ENCODE results near the gene MEDAG. TPM values are rescaled to one million over a fixed set of nuclear protein-coding genes. Genes with fewer than 3 reads are reported as not detected.

The MEDAG gene
- total RNA-seq, 3 donors from 2014 or later, result 0.46 to 11.0 (median 8.9) TPM

DNA sequence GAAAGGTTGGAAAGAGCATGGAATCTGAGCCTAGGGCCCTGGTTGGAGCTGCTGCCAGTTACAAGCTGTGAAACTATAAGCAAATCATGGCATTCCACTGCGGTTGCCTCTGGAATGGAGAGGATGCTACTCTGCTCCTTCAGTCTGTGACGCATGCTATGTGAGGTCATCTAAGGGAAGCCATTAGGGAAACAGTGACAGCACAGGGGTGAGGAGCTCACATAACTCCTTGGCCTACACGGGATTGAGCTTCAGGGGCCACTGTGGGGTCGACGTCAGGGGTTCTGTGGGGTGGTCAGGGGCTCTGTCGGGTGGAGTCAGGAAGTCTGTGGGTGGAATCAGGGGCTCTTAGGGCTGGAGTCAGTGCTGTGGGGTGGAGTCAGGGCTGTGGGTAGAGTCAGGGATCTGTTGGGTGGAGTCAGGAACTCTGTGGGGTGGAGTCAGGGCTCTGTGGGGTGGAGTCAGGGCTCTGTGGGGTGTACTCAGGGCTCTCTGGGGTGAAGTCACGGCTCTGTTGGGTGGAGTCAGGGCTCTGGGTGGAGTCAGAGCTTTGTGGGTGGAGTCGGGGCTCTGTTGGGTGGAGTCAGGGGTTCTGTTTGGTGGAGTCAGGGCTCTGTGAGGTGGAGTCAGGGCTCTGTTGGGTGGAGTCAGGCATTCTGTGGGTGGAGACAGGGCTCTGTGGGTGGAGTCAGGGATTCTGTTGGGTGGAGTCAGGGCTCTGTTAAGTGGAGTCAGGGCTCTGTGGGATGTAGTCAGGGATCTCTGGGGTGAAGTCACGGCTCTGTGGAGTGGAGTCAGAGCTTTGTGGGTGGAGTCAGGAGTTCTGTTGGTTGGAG lies 35.8 kb upstream of the MEDAG start:
- intact Hi-C loops (cut with DNase I, micrococcal nuclease), result no loop called here
- Histone ChIP-seq H3K4me1 (ENCODE audit: low read depth) (peaks cover under 1% of the 10 kb centered on the region), H3K9me3 (no peaks in the 10 kb centered on the region), H3K36me3 (ENCODE audit: low read depth) (no peaks in the 10 kb centered on the region), H3K4me3 (no peak overlapping the region)
- TF ChIP-seq, protein P1, sequence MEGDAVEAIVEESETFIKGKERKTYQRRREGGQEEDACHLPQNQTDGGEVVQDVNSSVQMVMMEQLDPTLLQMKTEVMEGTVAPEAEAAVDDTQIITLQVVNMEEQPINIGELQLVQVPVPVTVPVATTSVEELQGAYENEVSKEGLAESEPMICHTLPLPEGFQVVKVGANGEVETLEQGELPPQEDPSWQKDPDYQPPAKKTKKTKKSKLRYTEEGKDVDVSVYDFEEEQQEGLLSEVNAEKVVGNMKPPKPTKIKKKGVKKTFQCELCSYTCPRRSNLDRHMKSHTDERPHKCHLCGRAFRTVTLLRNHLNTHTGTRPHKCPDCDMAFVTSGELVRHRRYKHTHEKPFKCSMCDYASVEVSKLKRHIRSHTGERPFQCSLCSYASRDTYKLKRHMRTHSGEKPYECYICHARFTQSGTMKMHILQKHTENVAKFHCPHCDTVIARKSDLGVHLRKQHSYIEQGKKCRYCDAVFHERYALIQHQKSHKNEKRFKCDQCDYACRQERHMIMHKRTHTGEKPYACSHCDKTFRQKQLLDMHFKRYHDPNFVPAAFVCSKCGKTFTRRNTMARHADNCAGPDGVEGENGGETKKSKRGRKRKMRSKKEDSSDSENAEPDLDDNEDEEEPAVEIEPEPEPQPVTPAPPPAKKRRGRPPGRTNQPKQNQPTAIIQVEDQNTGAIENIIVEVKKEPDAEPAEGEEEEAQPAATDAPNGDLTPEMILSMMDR (IDR thresholded peaks at IDR 0.05), result no peak
- DNase-seq, result peak; percentile 57 to 75 (median 75)
- ATAC-seq, result peak; percentile 89

DNA sequence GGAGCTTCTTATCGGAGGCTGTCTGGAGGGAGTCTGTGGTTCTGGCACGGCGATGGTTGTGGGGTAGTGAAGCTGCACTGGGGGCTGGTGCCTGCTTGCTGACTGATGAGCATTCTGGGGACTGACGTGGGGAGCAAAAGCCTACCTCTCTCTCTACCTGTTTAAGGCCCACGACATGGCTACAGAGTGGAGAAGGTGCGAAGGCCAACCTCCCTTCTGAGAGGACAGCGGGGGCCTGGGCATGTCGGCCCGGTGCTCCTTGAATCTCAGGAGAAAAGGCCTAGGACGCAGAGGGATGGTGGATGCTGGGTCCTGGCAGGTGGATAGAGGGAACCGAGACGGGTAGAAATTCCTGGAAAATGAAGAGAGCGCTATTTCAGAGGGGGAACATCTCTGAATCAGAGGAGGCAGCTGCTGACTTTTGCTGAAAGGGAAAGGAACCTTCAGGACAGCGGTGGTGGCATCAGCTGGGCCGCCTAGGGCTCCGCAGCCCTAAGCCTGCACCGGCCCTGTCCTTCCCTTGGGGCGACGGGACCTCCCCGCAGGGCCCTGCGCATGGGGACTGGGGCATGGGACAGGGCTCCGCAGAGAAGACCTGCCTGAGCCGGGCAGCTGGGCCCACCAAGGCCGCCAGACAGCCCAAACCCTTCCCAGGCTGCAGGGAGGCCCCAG lies 35.0 kb upstream of the MEDAG start:
- H3K4me3 ChIP-seq, result no peak overlapping the region
- no peak for DNase-seq

DNA sequence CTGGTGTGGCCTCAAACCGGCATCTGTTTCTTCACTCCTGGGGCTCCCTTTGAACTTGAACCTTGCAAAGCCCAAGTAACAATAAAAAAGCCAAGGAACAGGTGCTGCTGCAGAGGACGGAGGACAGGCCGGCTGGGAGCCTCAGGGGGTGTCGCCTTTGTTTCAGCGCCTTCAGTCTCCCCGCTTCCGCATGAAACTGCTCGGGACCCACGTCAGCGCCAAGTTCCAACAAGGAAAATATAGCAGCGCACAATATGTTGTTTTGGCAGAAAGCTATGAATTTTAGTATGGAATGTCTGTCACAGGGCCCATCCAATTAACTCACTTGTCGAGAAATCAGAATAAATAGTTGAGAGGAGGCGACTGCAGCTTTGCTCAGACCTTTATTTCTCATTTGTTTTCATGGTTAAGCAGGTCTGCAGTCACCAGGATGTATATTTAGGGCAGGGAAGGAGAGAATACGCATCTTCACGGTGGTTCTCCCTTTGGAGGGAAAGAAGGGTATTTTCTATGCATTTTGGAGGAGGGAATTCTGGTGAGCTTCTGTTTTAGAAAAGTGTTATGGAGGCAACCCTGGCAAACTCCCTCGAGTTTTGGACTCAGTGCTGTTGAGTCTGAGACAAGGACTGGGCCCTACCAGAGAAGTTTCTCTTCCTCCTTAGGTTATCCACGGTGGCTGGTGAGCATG lies 34.3 kb upstream of the MEDAG start:
- H3K4me3 ChIP-seq, result no peak overlapping the region
- no peaks in the 10 kb centered on the region for H3K4me1 ChIP-seq (ENCODE audit: low read depth)
- no peaks in the 10 kb centered on the region for H3K9me3 ChIP-seq
- no peaks in the 10 kb centered on the region for H3K36me3 ChIP-seq (ENCODE audit: low read depth)
- DNase-seq (no peak), ATAC-seq (no peak)
- TF ChIP-seq, protein P1 (IDR thresholded peaks at IDR 0.05), result no peak
- intact Hi-C loops (cut with DNase I, micrococcal nuclease), result no loop called here

More for the DNA sequence above, 35.0 kb upstream of the MEDAG start:
- ATAC-seq, result no peak
- Histone ChIP-seq H3K36me3 (ENCODE audit: low read depth) (no peaks in the 10 kb centered on the region), H3K4me1 (ENCODE audit: low read depth) (no peaks in the 10 kb centered on the region), H3K9me3 (no peaks in the 10 kb centered on the region)
- intact Hi-C loops (cut with DNase I, micrococcal nuclease), result no loop called here
- TF ChIP-seq, protein P1 (IDR thresholded peaks at IDR 0.05), result no peak

DNA sequence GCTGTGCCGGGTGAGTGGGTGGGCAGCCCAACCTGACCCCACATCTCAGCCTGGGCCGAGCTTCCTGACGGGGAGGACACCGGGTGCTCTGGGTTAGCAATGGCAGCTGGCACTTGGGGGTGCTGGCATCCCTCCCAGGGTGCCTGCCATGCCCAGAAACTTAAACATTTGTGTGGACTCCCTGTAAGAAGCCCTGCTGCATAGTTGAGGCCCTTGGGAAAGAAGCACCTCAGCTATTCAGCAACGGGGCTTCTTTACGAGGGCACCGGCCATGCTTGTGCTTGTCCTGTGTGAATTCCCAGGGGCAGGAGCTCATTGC lies 33.8 kb upstream of the MEDAG start:
- no peaks in the 10 kb centered on the region for H3K36me3 ChIP-seq (ENCODE audit: low read depth)
- TF ChIP-seq, protein P1 (IDR thresholded peaks at IDR 0.05), result no peak
- intact Hi-C loops (cut with DNase I, micrococcal nuclease), result no loop called here
- H3K4me3 ChIP-seq, result no peak overlapping the region
- H3K9me3 ChIP-seq, result no peaks in the 10 kb centered on the region
- ATAC-seq (no peak), DNase-seq (no peak)
- H3K4me1 ChIP-seq (ENCODE audit: low read depth), result no peaks in the 10 kb centered on the region

- intact Hi-C loops (cut with DNase I, micrococcal nuclease), result no loop called here
- no peak for ATAC-seq
These were observed 33.2 kb upstream of the MEDAG start for GRCh38 chr13:30872685-30873461.

More at GRCh38 chr13:30872685-30873461, 33.2 kb upstream of the MEDAG start:
- no peaks in the 10 kb centered on the region for H3K36me3 ChIP-seq (ENCODE audit: low read depth)
- H3K4me1 ChIP-seq (ENCODE audit: low read depth), result no peaks in the 10 kb centered on the region
- no peaks in the 10 kb centered on the region for H3K9me3 ChIP-seq
- DNase-seq, result peak in 1 of 3 donors; percentile 31
- TF ChIP-seq, protein P1 (IDR thresholded peaks at IDR 0.05), result no peak
- H3K4me3 ChIP-seq, result no peak overlapping the region
